HFFc6 (cell line): Measurements from ENCODE around the gene ZNF467. TPM values are rescaled to one million over a fixed set of nuclear protein-coding genes. Genes with fewer than 3 reads are reported as not detected.

Source experiments
- DNase-seq: peaks from one replicate; pipeline ENCODE4 v3.0.0-alpha.2; 2018
- H3K27ac Mint-ChIP-seq: 2 replicates; pipeline ENCODE4 v1.8.0; 2020; ENCODE audit warnings: mild to moderate bottlenecking, mixed read lengths
- H3K27me3 Mint-ChIP-seq: 2 replicates; pipeline ENCODE4 v1.8.0; 2021; ENCODE audit warnings: mild to moderate bottlenecking, moderate library complexity, mixed read lengths; ENCODE audit not compliant: insufficient read depth
- H3K36me3 Mint-ChIP-seq: 2 replicates; pipeline ENCODE4 v1.8.0; 2021; ENCODE audit warnings: low read depth, mixed read lengths
- H3K4me1 Mint-ChIP-seq: 2 replicates; pipeline ENCODE4 v1.8.0; 2020; ENCODE audit warnings: low read depth, mixed read lengths
- H3K4me3 Mint-ChIP-seq: 2 replicates; pipeline ENCODE4 v1.8.0; 2020; ENCODE audit warnings: mild to moderate bottlenecking, moderate library complexity, mixed read lengths
- H3K9me3 Mint-ChIP-seq: 2 replicates; pipeline ENCODE4 v1.8.0; 2020; ENCODE audit warnings: mild to moderate bottlenecking, mixed read lengths
- CTCF ChIP-seq: fragments of 200-600 bp; sonication (generic); IDR thresholded peaks from 2 replicates; pipeline ENCODE4 v1.5.0; 2021; ENCODE audit warnings: antibody characterized with exemption, mild to moderate bottlenecking
- total RNA-seq, 6 experiments: library from RNA; stranded (reverse); fragmentation: NEBNext Ultra II Directional; extraction: Animal tissue kit (Norgen Biotek cat#: 25700); gene quantifications; 2 replicates in 1 of 6; 3 replicates in 5 of 6; pipeline ENCODE4 v1.2.3, GENCODE V29; 2021

ZNF467 gene
- total RNA-seq, 6 experiments from 2014 or later = 0.68 to 1.7 (median 1.0) TPM

- Mint-ChIP-seq H3K9me3 (0 out of 2 replicates have a peak, but pooled peaks cover 4% of the 10 kb centered on the region), H3K27ac (no peak overlapping the region), H3K36me3 (peaks cover 5% of the 10 kb centered on the region; the same call in 1 of the 2 replicates), H3K4me1 (no peaks in the 10 kb centered on the region), H3K27me3 (peaks cover 12% of the 10 kb centered on the region), H3K4me3 (no peak overlapping the region)
- no peak for DNase-seq
- no peak for TF ChIP-seq CTCF
These were observed 4.5 kb downstream of the ZNF467 start for GRCh38 chr7:149768931-149769330.

- 0 out of 2 replicates have a peak, but pooled peaks cover 4% of the 10 kb centered on the region for H3K9me3 Mint-ChIP-seq
- H3K27ac Mint-ChIP-seq = no peak overlapping the region
- no peaks in the 10 kb centered on the region for H3K4me1 Mint-ChIP-seq
- peaks cover 18% of the 10 kb centered on the region for H3K27me3 Mint-ChIP-seq
- H3K4me3 Mint-ChIP-seq = no peak overlapping the region
- DNase-seq = no peak
- no peak for TF ChIP-seq CTCF
- H3K36me3 Mint-ChIP-seq = peaks cover 5% of the 10 kb centered on the region; the same call in 1 of the 2 replicates
These were observed 6.3 kb downstream of the ZNF467 start for GRCh38 chr7:149767068-149767467.

GRCh38 chr7:149766135-149766675, 7.2 kb downstream of the ZNF467 start:
- no peak for TF ChIP-seq CTCF
- no peak for DNase-seq
- peaks cover 18% of the 10 kb centered on the region for H3K27me3 Mint-ChIP-seq
- H3K36me3 Mint-ChIP-seq = peaks cover 5% of the 10 kb centered on the region; the same call in 1 of the 2 replicates
- H3K27ac Mint-ChIP-seq = no peak overlapping the region
- no peak overlapping the region for H3K4me3 Mint-ChIP-seq
- 0 out of 2 replicates have a peak, but pooled peaks cover 4% of the 10 kb centered on the region for H3K9me3 Mint-ChIP-seq
- no peaks in the 10 kb centered on the region for H3K4me1 Mint-ChIP-seq

- Mint-ChIP-seq H3K9me3 (0 out of 2 replicates have a peak, but pooled peaks cover 4% of the 10 kb centered on the region), H3K27me3 (peaks cover 25% of the 10 kb centered on the region), H3K4me3 (no peak overlapping the region), H3K36me3 (peaks cover 5% of the 10 kb centered on the region; the same call in 1 of the 2 replicates), H3K4me1 (no peaks in the 10 kb centered on the region), H3K27ac (no peak overlapping the region)
- no peak for TF ChIP-seq CTCF
- no peak for DNase-seq
These were observed 7.8 kb downstream of the ZNF467 start for GRCh38 chr7:149765399-149766121.

GRCh38 chr7:149764481-149765398, 8.6 kb downstream of the ZNF467 start:
- TF ChIP-seq CTCF = no peak
- DNase-seq = no peak
- Mint-ChIP-seq H3K27me3 (peaks cover 29% of the 10 kb centered on the region), H3K4me3 (no peak overlapping the region), H3K9me3 (0 out of 2 replicates have a peak, but pooled peaks cover 4% of the 10 kb centered on the region), H3K4me1 (no peaks in the 10 kb centered on the region), H3K36me3 (peaks cover 5% of the 10 kb centered on the region; the same call in 1 of the 2 replicates), H3K27ac (no peak overlapping the region)
